ENCODE measurements around the gene AKAP9. TPM values are rescaled to one million over a fixed set of nuclear protein-coding genes. Genes with fewer than 3 reads are reported as not detected.
"Not testable (repeated sequence)": the region's sequence is repeated elsewhere in the genome, so short reads cannot be mapped to it uniquely, and the experiment has no call there.

AKAP9 gene
- total and polyA plus RNA-seq, 4 donors = 11.4 to 203 (median 40.0) TPM

DNA sequence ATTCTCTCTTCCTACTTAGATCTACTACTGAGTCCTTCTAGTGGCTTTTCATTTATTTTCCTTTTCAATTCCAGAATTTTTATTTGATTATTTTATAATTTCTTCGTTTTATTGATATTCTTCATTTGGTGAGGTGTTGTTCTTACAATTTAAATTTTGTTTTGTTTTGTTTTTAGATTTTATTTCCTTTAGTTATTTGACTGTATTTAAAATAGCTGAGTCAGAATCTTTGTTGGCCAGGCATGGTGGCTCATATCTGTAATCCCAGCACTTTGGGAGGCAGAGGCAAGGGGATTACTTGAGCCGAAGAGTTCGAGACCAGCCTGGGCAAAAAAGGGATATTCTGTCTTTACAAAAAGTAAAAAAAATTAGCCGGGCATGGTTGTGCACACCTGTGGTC lies 36.1 kb downstream of the AKAP9 start:
- H3K36me3 ChIP-seq (ENCODE audit: control insufficient read depth in 4 of 4, insufficient read depth in 4 of 4, low read length in 4 of 4) = peaks cover 0 to 12% (median 3%) of the 10 kb centered on the region in 4 donors
- no peaks in the 10 kb centered on the region for H3K4me1 ChIP-seq (ENCODE audit: control insufficient read depth in 5 of 5, insufficient read depth in 5 of 5, low read length in 5 of 5)
- no peaks in the 10 kb centered on the region for H3K9me3 ChIP-seq (ENCODE audit: control insufficient read depth in 4 of 4, insufficient read depth in 3 of 4, low read length in 3 of 4)
- H3K9ac ChIP-seq (ENCODE audit: insufficient read depth in 1 of 2, low read length in 2 of 2) = no peak overlapping the region
- H3K4me3 ChIP-seq = no peak overlapping the region
- DNase-seq (no peak), ATAC-seq (ENCODE audit: insufficient read depth, low FRiP score) (no peak)
- TF ChIP-seq, protein P1, sequence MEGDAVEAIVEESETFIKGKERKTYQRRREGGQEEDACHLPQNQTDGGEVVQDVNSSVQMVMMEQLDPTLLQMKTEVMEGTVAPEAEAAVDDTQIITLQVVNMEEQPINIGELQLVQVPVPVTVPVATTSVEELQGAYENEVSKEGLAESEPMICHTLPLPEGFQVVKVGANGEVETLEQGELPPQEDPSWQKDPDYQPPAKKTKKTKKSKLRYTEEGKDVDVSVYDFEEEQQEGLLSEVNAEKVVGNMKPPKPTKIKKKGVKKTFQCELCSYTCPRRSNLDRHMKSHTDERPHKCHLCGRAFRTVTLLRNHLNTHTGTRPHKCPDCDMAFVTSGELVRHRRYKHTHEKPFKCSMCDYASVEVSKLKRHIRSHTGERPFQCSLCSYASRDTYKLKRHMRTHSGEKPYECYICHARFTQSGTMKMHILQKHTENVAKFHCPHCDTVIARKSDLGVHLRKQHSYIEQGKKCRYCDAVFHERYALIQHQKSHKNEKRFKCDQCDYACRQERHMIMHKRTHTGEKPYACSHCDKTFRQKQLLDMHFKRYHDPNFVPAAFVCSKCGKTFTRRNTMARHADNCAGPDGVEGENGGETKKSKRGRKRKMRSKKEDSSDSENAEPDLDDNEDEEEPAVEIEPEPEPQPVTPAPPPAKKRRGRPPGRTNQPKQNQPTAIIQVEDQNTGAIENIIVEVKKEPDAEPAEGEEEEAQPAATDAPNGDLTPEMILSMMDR (IDR thresholded peaks at IDR 0.05; ENCODE audit: control extremely low read depth, extremely low read depth) = no peak
- WGBS, 2 donors = 95 to 97% methylated on average over 4 of the region's 4 CpGs
- H3K27ac ChIP-seq (ENCODE audit: low read depth in 1 of 2, low read length in 1 of 2) = no peak overlapping the region
- H3K27me3 ChIP-seq (ENCODE audit: control insufficient read depth in 3 of 3, insufficient read depth in 3 of 3, low read length in 2 of 3) = no peaks in the 10 kb centered on the region

DNA sequence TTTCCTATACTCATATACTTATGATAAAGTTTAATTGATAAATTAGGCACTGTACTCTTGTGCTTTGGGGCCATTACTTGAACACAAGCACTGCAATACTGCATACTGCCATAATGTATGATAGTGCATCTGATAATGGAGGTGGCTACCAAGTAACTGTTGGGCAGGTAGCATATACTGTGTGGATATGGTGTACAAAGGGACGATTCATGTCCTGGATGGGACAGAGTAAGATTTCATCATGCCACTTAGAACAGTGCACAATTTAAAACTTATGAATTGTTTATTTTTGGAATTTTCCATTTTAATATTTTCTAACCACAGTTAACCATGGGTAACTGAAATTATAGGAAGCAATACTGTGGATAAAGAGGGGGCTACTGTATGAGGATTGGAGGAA lies 38.9 kb downstream of the AKAP9 start:
- Histone ChIP-seq H3K9ac (ENCODE audit: insufficient read depth in 1 of 2, low read length in 2 of 2) (no peak overlapping the region), H3K27me3 (ENCODE audit: control insufficient read depth in 3 of 3, insufficient read depth in 3 of 3, low read length in 2 of 3) (no peaks in the 10 kb centered on the region), H3K4me3 (no peak overlapping the region), H3K27ac (ENCODE audit: low read depth in 1 of 2, low read length in 1 of 2) (no peak overlapping the region), H3K4me1 (ENCODE audit: control insufficient read depth in 5 of 5, insufficient read depth in 5 of 5, low read length in 5 of 5) (no peaks in the 10 kb centered on the region), H3K36me3 (ENCODE audit: control insufficient read depth in 4 of 4, insufficient read depth in 4 of 4, low read length in 4 of 4) (peaks cover 0 to 8% (median 3%) of the 10 kb centered on the region in 4 donors), H3K9me3 (ENCODE audit: control insufficient read depth in 4 of 4, insufficient read depth in 3 of 4, low read length in 3 of 4) (no peaks in the 10 kb centered on the region)
- 92 to 96% methylated on average over 1 of the region's 1 CpG for WGBS, 2 donors
- no peak for ATAC-seq (ENCODE audit: insufficient read depth, low FRiP score)
- TF ChIP-seq, protein P1 (IDR thresholded peaks at IDR 0.05; ENCODE audit: control extremely low read depth, extremely low read depth) = no peak
- no peak for DNase-seq

DNA sequence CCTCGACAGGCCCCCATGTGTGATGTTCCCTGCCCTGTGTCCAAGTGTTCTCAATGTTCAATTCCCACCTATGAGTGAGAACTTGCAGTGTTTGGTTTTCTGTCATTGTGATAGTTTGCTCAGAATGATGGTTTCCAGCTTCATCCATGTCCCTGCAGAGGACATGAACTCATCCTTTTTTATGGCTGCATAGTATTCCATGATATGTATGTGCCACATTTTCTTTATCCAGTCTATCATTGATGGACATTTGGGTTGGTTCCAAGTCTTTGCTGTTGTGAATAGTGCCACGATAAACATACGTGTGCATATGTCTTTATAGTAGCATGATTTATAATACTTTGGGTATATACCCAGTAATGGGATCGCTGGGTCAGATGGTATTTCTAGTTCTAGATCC lies 41.7 kb downstream of the AKAP9 start:
- 99 to 100% methylated on average over 4 of the region's 4 CpGs for WGBS, 2 donors
- H3K4me3 ChIP-seq; H3K9me3 ChIP-seq (ENCODE audit: control insufficient read depth in 4 of 4, insufficient read depth in 3 of 4, low read length in 3 of 4); DNase-seq; H3K27ac ChIP-seq (ENCODE audit: low read depth in 1 of 2, low read length in 1 of 2); H3K36me3 ChIP-seq (ENCODE audit: control insufficient read depth in 4 of 4, insufficient read depth in 4 of 4, low read length in 4 of 4); H3K9ac ChIP-seq (ENCODE audit: insufficient read depth in 1 of 2, low read length in 2 of 2); ATAC-seq (ENCODE audit: insufficient read depth, low FRiP score); H3K4me1 ChIP-seq (ENCODE audit: control insufficient read depth in 5 of 5, insufficient read depth in 5 of 5, low read length in 5 of 5); H3K27me3 ChIP-seq (ENCODE audit: control insufficient read depth in 3 of 3, insufficient read depth in 3 of 3, low read length in 2 of 3): not testable (repeated sequence)

DNA sequence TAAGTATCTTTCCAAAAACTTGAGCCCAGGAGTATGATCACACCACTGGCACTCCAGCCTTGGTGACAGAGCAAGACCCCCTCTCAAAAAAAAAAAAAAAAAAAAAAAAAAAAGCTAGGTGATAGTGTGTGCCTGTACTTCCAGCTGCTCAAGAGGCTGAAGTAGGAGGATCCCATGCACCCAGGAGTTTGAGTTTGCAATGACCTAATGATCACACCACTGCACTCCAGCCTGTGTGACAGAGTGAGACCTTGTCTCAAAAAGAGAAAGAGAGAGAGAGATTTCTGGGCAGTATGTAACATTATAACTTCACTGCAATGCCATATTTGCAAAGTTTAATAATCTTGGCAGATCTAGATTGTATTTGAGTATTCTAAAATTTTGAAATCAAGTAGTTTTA lies 47.6 kb downstream of the AKAP9 start:
- DNase-seq (no peak), ATAC-seq (ENCODE audit: insufficient read depth, low FRiP score) (no peak)
- H3K9me3 ChIP-seq (ENCODE audit: control insufficient read depth in 4 of 4, insufficient read depth in 3 of 4, low read length in 3 of 4) = no peaks in the 10 kb centered on the region
- no peaks in the 10 kb centered on the region for H3K4me1 ChIP-seq (ENCODE audit: control insufficient read depth in 5 of 5, insufficient read depth in 5 of 5, low read length in 5 of 5)
- H3K9ac ChIP-seq (ENCODE audit: insufficient read depth in 1 of 2, low read length in 2 of 2) = no peak overlapping the region
- peaks cover 0 to 5% (median 2%) of the 10 kb centered on the region in 4 donors for H3K36me3 ChIP-seq (ENCODE audit: control insufficient read depth in 4 of 4, insufficient read depth in 4 of 4, low read length in 4 of 4)
- TF ChIP-seq, protein P1 (IDR thresholded peaks at IDR 0.05; ENCODE audit: control extremely low read depth, extremely low read depth) = no peak
- H3K4me3 ChIP-seq = no peak overlapping the region
- H3K27ac ChIP-seq (ENCODE audit: low read depth in 1 of 2, low read length in 1 of 2) = no peak overlapping the region
- H3K27me3 ChIP-seq (ENCODE audit: control insufficient read depth in 3 of 3, insufficient read depth in 3 of 3, low read length in 2 of 3) = no peaks in the 10 kb centered on the region
